Measurements from ENCODE around the gene CLN3. TPM values are rescaled to one million over a fixed set of nuclear protein-coding genes. Genes with fewer than 3 reads are reported as not detected.

Gene CLN3
- total RNA-seq (10 to 100 TPM; 32.5 to 44.1 (median 38.3) TPM), polyA plus RNA-seq (10 to 100 TPM; 21.1 to 30.7 (median 29.9) TPM)
- long read RNA-seq, donor 1, partial matches to known transcripts, result 0 of 2 reads
- long read RNA-seq, donor 1, other reads (novel, unspliced or antisense), result 0 of 2 reads
- long read RNA-seq, donor 2, partial matches to known transcripts, result 0 of 4 reads
- long read RNA-seq, donor 2, other reads (novel, unspliced or antisense), result 0 of 4 reads

DNA sequence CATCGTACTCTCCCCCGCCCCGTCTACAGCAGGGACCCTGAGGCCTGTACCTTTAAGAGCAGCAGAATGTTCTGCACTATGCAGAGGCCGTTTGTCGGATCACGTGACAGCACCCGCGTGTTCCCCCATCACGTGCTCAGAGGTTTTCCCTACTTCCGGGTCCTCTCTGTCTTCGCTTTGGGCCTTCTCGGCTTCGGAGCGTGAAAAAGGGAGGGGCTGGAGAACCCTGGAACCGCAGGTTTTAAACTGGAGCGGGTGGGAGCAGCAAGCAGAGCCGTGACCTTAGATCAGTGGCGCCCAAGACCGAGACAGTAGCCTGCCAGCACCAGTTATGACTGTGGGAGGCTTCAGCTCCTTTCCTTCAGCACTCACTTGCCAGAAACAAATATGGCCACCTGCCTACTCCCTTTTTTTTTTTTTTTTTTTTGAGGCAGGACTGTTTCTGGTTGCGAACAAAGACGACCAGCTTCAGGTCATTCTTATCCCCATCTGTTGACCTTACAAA is at the start of gene CLN3:
Gene CLN3 (minus strand): TSS at position 105 of the 505 bp plus-strand sequence. CDS start 315 bp downstream, outside the sequence.
- WGBS, 5 donors, result 0% methylated on average over 8 to 21 of the region's 21 CpGs
- Histone ChIP-seq H3K4me3 (peak within 1 kb of the TSS; percentile 82 to 98 (median 94)), H3K4me1 (peaks cover 23 to 85% (median 63%) of the 10 kb centered on the region in 6 donors), H3K27me3 (replicated peaks in 1 of 7) (no peaks in the 10 kb centered on the region), H3K27ac (peak within 1 kb of the TSS; percentile 93 to 99 (median 96)), H3K9me3 (no peaks in the 10 kb centered on the region), H3K36me3 (peaks cover 0 to 40% (median 25%) of the 10 kb centered on the region in 6 donors)
- intact Hi-C loops (cut with DNase I; ENCODE audit: low total_unique reads), result loop anchor here (10.0 kb wide), 1 partner anchor 63 kb away; the partner anchor contains the start of gene SGF29
- DNase-seq, result peak; percentile 96
- TF ChIP-seq, protein P1, sequence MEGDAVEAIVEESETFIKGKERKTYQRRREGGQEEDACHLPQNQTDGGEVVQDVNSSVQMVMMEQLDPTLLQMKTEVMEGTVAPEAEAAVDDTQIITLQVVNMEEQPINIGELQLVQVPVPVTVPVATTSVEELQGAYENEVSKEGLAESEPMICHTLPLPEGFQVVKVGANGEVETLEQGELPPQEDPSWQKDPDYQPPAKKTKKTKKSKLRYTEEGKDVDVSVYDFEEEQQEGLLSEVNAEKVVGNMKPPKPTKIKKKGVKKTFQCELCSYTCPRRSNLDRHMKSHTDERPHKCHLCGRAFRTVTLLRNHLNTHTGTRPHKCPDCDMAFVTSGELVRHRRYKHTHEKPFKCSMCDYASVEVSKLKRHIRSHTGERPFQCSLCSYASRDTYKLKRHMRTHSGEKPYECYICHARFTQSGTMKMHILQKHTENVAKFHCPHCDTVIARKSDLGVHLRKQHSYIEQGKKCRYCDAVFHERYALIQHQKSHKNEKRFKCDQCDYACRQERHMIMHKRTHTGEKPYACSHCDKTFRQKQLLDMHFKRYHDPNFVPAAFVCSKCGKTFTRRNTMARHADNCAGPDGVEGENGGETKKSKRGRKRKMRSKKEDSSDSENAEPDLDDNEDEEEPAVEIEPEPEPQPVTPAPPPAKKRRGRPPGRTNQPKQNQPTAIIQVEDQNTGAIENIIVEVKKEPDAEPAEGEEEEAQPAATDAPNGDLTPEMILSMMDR (IDR thresholded peaks at IDR 0.05 in 8 of 11, conservative IDR thresholded peaks at IDR 0.05 in 3 of 11), result no peak
- TF ChIP-seq POLR2AphosphoS5 (IDR thresholded peaks at IDR 0.05) (peak; percentile 48 to 81 (median 77)), POLR2A (IDR thresholded peaks at IDR 0.05) (peak in 2 of 3 donors; percentile 32 to 48)

GRCh38 chr16:28540346-28540745 is 48.5 kb upstream of the CLN3 start:
- TF ChIP-seq, protein P1 (IDR thresholded peaks at IDR 0.05 in 8 of 11, conservative IDR thresholded peaks at IDR 0.05 in 3 of 11), result no peak
- TF ChIP-seq POLR2AphosphoS5 (IDR thresholded peaks at IDR 0.05) (no peak), POLR2A (IDR thresholded peaks at IDR 0.05) (no peak)
- Histone ChIP-seq H3K9me3 (no peaks in the 10 kb centered on the region), H3K4me1 (peaks cover 0 to 23% (median 5%) of the 10 kb centered on the region in 6 donors), H3K27me3 (replicated peaks in 1 of 7) (peaks cover 0 to 28% (median 0%) of the 10 kb centered on the region in 7 donors), H3K36me3 (no peaks in the 10 kb centered on the region), H3K4me3 (no peak overlapping the region), H3K27ac (peak overlapping the region in 1 of 8 donors; percentile 15)
- intact Hi-C loops (cut with DNase I; ENCODE audit: low total_unique reads), result no loop called here
- DNase-seq, result no peak
- WGBS, 5 donors, result 83 to 94% (median 88%) methylated on average over 3 of the region's 3 CpGs

- Histone ChIP-seq H3K4me1 (peaks cover 0 to 37% (median 18%) of the 10 kb centered on the region in 6 donors), H3K27me3 (replicated peaks in 1 of 7) (peaks cover 0 to 17% (median 0%) of the 10 kb centered on the region in 7 donors), H3K27ac (peak within 1 kb of the TSS in 7 of 8 donors; percentile 63 to 82 (median 76)), H3K4me3 (peak within 1 kb of the TSS; percentile 0 to 58 (median 16)), H3K9me3 (no peaks in the 10 kb centered on the region), H3K36me3 (no peaks in the 10 kb centered on the region)
- intact Hi-C loops (cut with DNase I; ENCODE audit: low total_unique reads), result no loop called here
- no peak for DNase-seq
- TF ChIP-seq POLR2AphosphoS5 (IDR thresholded peaks at IDR 0.05) (peak; percentile 43 to 74 (median 70)), POLR2A (IDR thresholded peaks at IDR 0.05) (peak in 1 of 3 donors; percentile 13)
- TF ChIP-seq, protein P1 (IDR thresholded peaks at IDR 0.05 in 8 of 11, conservative IDR thresholded peaks at IDR 0.05 in 3 of 11), result no peak
- WGBS, 5 donors, result 55 to 76% (median 66%) methylated on average over 21 to 22 of the region's 22 CpGs
Measured at GRCh38 chr16:28538733-28539596, 47.1 kb upstream of the CLN3 start, which contains the start of gene NUPR1. TSS of gene NUPR1 (minus strand) at chr16:28538974. CDS start at chr16:28538907, 67 bp downstream.
